Tibial nerve (tissue), 4 donors: ENCODE results near the gene TOMM6. TPM values are rescaled to one million over a fixed set of nuclear protein-coding genes. Genes with fewer than 3 reads are reported as not detected.

Experiments used
- DNase-seq, 2 donors: peaks; one replicate each; pipeline ENCODE4 v3.0.0-alpha.2; 2019; ENCODE audit warnings: low spot score in 2 of 2
- H3K27ac ChIP-seq, 4 donors: fragments of 200-600 bp; sonication (generic) in 3 of 4; one replicate each; pipeline ENCODE4 v1.5.1; 2017 to 2019; ENCODE audit warnings: mild to moderate bottlenecking in 1 of 4
- H3K27me3 ChIP-seq, 2 donors: fragments of 200-600 bp; sonication (generic) in 1 of 2; one replicate each; pipeline versions ENCODE4 v1.5.1 to v1.6.0; 2017 to 2019
- H3K36me3 ChIP-seq, 3 donors: fragments of 200-600 bp; sonication (generic); one replicate each; pipeline ENCODE4 v1.5.1; 2018 to 2019
- H3K4me1 ChIP-seq, 4 donors: fragments of 200-600 bp; sonication (generic) in 3 of 4; one replicate each; pipeline ENCODE4 v1.5.1; 2017 to 2019
- H3K4me3 ChIP-seq, 4 donors: fragments of 200-600 bp; sonication (generic) in 3 of 4; one replicate each; pipeline ENCODE4 v1.5.1; 2017 to 2019; ENCODE audit warnings: mild to moderate bottlenecking in 1 of 4, moderate library complexity in 1 of 4
- H3K9me3 ChIP-seq, 4 donors: fragments of 200-600 bp; sonication (generic) in 3 of 4; one replicate each; pipeline ENCODE4 v1.5.1; 2017 to 2019
- CTCF ChIP-seq, 5 experiments: fragments of 200-600 bp in 3 of 5; fragments of 450-650 bp in 2 of 5; sonication (generic) in 3 of 5; IDR thresholded peaks; one replicate each; pipeline ENCODE4 v1.5.1; 2016 to 2019; ENCODE audit warnings: antibody characterized with exemption in 5 of 5, mild to moderate bottlenecking in 3 of 5, moderate library complexity in 2 of 5
- EP300 ChIP-seq, 2 donors: sonication (generic); formaldehyde crosslinking; IDR thresholded peaks; one replicate each; pipeline ENCODE4 v1.6.1; 2017; ENCODE audit warnings: antibody characterized with exemption in 2 of 2, mild to moderate bottlenecking in 1 of 2
- POLR2A ChIP-seq, 2 donors: fragments of 450-650 bp; IDR thresholded peaks; one replicate each; pipeline ENCODE4 v1.6.1; 2017; ENCODE audit warnings: antibody characterized with exemption in 2 of 2, mild to moderate bottlenecking in 2 of 2, moderate library complexity in 2 of 2
- WGBS, 2 donors: methylation state at CpG; one replicate each; pipeline ENCODE4 v1.1.5; 2018; 5-methylcytosine and 5-hydroxymethylcytosine counted together
- total RNA-seq, 4 donors: library from RNA; depleted of rRNA; stranded (reverse); fragments of >200 nt; gene quantifications; one replicate each; pipeline ENCODE4 v1.1.0, GENCODE V29; 2016

TOMM6 gene
- total RNA-seq, 4 donors from 2014 or later = 76.1 to 121 (median 99.8) TPM

GRCh38 chr6:41743406-41744235 is 43.9 kb upstream of the TOMM6 start:
- Histone ChIP-seq H3K4me3 (no peak overlapping the region), H3K9me3 (no peaks in the 10 kb centered on the region), H3K4me1 (no peaks in the 10 kb centered on the region), H3K27ac (no peak overlapping the region), H3K27me3 (no peaks in the 10 kb centered on the region), H3K36me3 (no peaks in the 10 kb centered on the region)
- no peak for DNase-seq
- TF ChIP-seq POLR2A (IDR thresholded peaks at IDR 0.05) (no peak), EP300 (IDR thresholded peaks at IDR 0.05) (no peak), CTCF (IDR thresholded peaks at IDR 0.05) (no peak)
- 80 to 86% methylated on average over 5 to 6 of the region's 6 CpGs for WGBS, 2 donors

GRCh38 chr6:41744236-41744787 is 43.2 kb upstream of the TOMM6 start:
- no peak for TF ChIP-seq POLR2A (IDR thresholded peaks at IDR 0.05)
- TF ChIP-seq CTCF (IDR thresholded peaks at IDR 0.05) = no peak
- TF ChIP-seq EP300 (IDR thresholded peaks at IDR 0.05) = no peak
- 70 to 82% methylated on average over 7 of the region's 7 CpGs for WGBS, 2 donors
- no peaks in the 10 kb centered on the region for H3K27me3 ChIP-seq
- H3K4me3 ChIP-seq = no peak overlapping the region
- no peaks in the 10 kb centered on the region for H3K9me3 ChIP-seq
- no peak for DNase-seq
- H3K27ac ChIP-seq = no peak overlapping the region
- no peaks in the 10 kb centered on the region for H3K36me3 ChIP-seq
- no peaks in the 10 kb centered on the region for H3K4me1 ChIP-seq

GRCh38 chr6:41746107-41746506 is 41.4 kb upstream of the TOMM6 start:
- H3K9me3 ChIP-seq = no peaks in the 10 kb centered on the region
- H3K4me3 ChIP-seq = no peak overlapping the region
- WGBS, 2 donors = 82 to 90% methylated on average over 10 of the region's 10 CpGs
- H3K27ac ChIP-seq = no peak overlapping the region
- DNase-seq = no peak
- H3K27me3 ChIP-seq = no peaks in the 10 kb centered on the region
- TF ChIP-seq POLR2A (IDR thresholded peaks at IDR 0.05) (no peak), EP300 (IDR thresholded peaks at IDR 0.05) (no peak)
- H3K36me3 ChIP-seq = no peaks in the 10 kb centered on the region
- no peaks in the 10 kb centered on the region for H3K4me1 ChIP-seq

GRCh38 chr6:41747256-41748101 is 40.0 kb upstream of the TOMM6 start, which contains the start of gene PGC:
Gene PGC (minus strand): TSS chr6:41747397. CDS start chr6:41747334, 63 bp downstream.
- 79 to 82% methylated on average over 15 of the region's 15 CpGs for WGBS, 2 donors
- no peak for TF ChIP-seq EP300 (IDR thresholded peaks at IDR 0.05)
- no peak for DNase-seq
- no peaks in the 10 kb centered on the region for H3K9me3 ChIP-seq
- no peak within 1 kb of the TSS for H3K27ac ChIP-seq
- no peaks in the 10 kb centered on the region for H3K36me3 ChIP-seq
- no peak within 1 kb of the TSS for H3K4me3 ChIP-seq
- no peaks in the 10 kb centered on the region for H3K27me3 ChIP-seq
- no peaks in the 10 kb centered on the region for H3K4me1 ChIP-seq

GRCh38 chr6:41748102-41748477 is 39.4 kb upstream of the TOMM6 start:
- 87 to 90% methylated on average over 6 of the region's 6 CpGs for WGBS, 2 donors
- H3K4me1 ChIP-seq = no peaks in the 10 kb centered on the region
- H3K27ac ChIP-seq = no peak overlapping the region
- H3K4me3 ChIP-seq = no peak overlapping the region
- H3K36me3 ChIP-seq = no peaks in the 10 kb centered on the region
- H3K9me3 ChIP-seq = no peaks in the 10 kb centered on the region
- DNase-seq = no peak
- H3K27me3 ChIP-seq = no peaks in the 10 kb centered on the region
- no peak for TF ChIP-seq CTCF (IDR thresholded peaks at IDR 0.05)

- H3K9me3 ChIP-seq = no peaks in the 10 kb centered on the region
- no peaks in the 10 kb centered on the region for H3K27me3 ChIP-seq
- no peaks in the 10 kb centered on the region for H3K36me3 ChIP-seq
- DNase-seq = no peak
- no peaks in the 10 kb centered on the region for H3K4me1 ChIP-seq
- TF ChIP-seq EP300 (IDR thresholded peaks at IDR 0.05) (no peak), CTCF (IDR thresholded peaks at IDR 0.05) (no peak)
- no peak overlapping the region for H3K4me3 ChIP-seq
- 78 to 92% methylated on average over 2 to 3 of the region's 3 CpGs for WGBS, 2 donors
- no peak overlapping the region for H3K27ac ChIP-seq
Measured at GRCh38 chr6:41748542-41748941, 39.0 kb upstream of the TOMM6 start.
